Measurements from ENCODE around the gene CDKAL1. TPM values are rescaled to one million over a fixed set of nuclear protein-coding genes. Genes with fewer than 3 reads are reported as not detected.

The CDKAL1 gene
- total RNA-seq, 1 donor from 2014 or later = 13.4 TPM

DNA sequence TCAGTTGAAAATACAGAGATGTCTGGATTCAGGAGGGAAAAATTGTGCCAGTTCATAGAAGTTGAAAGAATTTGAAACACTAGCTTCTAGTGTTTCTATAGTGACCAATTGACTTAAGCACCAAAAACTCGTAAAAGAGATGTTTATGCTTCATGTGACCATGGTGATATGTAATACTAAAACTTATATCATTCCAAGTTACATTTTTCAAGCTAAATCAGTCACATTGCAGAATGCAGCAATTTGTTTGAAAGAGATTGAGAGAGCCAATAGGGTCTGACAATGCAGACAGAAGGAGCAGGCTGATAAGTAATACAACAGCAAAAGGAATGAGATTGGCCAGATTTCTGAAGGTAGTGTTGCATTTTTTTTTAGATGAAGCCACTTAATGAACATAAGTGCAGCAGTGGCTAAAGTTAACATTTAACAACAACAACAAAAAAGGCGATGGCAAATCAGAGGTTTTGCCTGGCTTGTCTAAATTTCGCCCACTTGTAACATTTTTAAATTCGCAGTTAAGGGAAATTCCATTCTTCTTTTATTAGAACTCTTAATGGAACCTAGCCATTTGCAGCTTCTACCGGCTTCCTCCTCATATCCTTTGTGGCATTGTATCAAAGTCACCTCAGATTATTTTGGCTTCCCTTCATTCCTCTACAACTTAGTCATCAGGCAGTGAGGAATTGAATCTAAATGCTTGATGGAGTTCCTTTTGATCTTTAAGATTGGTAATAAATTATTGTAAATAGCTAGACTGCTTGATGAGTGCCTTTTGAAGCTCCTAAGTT, 575.3 kb downstream of the CDKAL1 start:
- no peaks in the 10 kb centered on the region for H3K27me3 ChIP-seq (ENCODE audit: control insufficient read depth, insufficient read depth, low read length)
- FAIRE-seq (no peak), DNase-seq (ENCODE audit: low read depth) (peak; percentile 61)
- H3K4me3 ChIP-seq (ENCODE audit: low read depth, low read length) = no peak overlapping the region
- TF ChIP-seq, protein P1, sequence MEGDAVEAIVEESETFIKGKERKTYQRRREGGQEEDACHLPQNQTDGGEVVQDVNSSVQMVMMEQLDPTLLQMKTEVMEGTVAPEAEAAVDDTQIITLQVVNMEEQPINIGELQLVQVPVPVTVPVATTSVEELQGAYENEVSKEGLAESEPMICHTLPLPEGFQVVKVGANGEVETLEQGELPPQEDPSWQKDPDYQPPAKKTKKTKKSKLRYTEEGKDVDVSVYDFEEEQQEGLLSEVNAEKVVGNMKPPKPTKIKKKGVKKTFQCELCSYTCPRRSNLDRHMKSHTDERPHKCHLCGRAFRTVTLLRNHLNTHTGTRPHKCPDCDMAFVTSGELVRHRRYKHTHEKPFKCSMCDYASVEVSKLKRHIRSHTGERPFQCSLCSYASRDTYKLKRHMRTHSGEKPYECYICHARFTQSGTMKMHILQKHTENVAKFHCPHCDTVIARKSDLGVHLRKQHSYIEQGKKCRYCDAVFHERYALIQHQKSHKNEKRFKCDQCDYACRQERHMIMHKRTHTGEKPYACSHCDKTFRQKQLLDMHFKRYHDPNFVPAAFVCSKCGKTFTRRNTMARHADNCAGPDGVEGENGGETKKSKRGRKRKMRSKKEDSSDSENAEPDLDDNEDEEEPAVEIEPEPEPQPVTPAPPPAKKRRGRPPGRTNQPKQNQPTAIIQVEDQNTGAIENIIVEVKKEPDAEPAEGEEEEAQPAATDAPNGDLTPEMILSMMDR (IDR thresholded peaks at IDR 0.05; ENCODE audit: insufficient read depth, low read length, severe bottlenecking) = no peak
- H3K36me3 ChIP-seq (ENCODE audit: control insufficient read depth, insufficient read depth, low read length) = no peaks in the 10 kb centered on the region

DNA sequence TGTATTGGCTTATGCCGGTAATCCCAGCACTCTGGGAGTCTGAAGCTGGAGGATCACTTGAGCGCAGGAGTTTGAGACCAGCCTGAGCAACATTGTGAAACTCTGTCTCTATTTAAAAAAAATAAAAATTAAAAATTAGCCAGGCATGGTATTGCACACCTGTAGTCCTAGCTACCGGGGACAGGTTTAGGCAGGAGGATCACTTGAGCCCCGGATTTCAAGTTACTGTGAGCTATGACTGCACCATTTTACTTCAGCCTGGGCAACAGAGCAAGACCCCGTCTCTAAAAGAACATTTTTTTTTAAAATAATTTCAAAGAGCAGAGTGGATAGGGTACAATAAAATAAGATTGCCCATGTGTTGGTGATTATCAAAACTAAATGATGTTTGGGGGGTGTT, 576.4 kb downstream of the CDKAL1 start:
- FAIRE-seq (no peak), DNase-seq (ENCODE audit: low read depth) (no peak)
- no peak overlapping the region for H3K4me3 ChIP-seq (ENCODE audit: low read depth, low read length)
- H3K36me3 ChIP-seq (ENCODE audit: control insufficient read depth, insufficient read depth, low read length) = no peaks in the 10 kb centered on the region
- TF ChIP-seq, protein P1 (IDR thresholded peaks at IDR 0.05; ENCODE audit: insufficient read depth, low read length, severe bottlenecking) = no peak
- H3K27me3 ChIP-seq (ENCODE audit: control insufficient read depth, insufficient read depth, low read length) = no peaks in the 10 kb centered on the region

GRCh38 chr6:21111093-21111725, 577.0 kb downstream of the CDKAL1 start:
- DNase-seq (ENCODE audit: low read depth) = peak; percentile 48
- Histone ChIP-seq H3K4me3 (ENCODE audit: low read depth, low read length) (no peak overlapping the region), H3K36me3 (ENCODE audit: control insufficient read depth, insufficient read depth, low read length) (no peaks in the 10 kb centered on the region), H3K27me3 (ENCODE audit: control insufficient read depth, insufficient read depth, low read length) (no peaks in the 10 kb centered on the region)
- TF ChIP-seq, protein P1 (IDR thresholded peaks at IDR 0.05; ENCODE audit: insufficient read depth, low read length, severe bottlenecking) = no peak
- no peak for FAIRE-seq

- TF ChIP-seq, protein P1 (IDR thresholded peaks at IDR 0.05; ENCODE audit: insufficient read depth, low read length, severe bottlenecking) = no peak
- no peak for FAIRE-seq
- no peak for DNase-seq (ENCODE audit: low read depth)
- no peaks in the 10 kb centered on the region for H3K27me3 ChIP-seq (ENCODE audit: control insufficient read depth, insufficient read depth, low read length)
- no peak overlapping the region for H3K4me3 ChIP-seq (ENCODE audit: low read depth, low read length)
- no peaks in the 10 kb centered on the region for H3K36me3 ChIP-seq (ENCODE audit: control insufficient read depth, insufficient read depth, low read length)
These were observed 580.9 kb downstream of the CDKAL1 start for GRCh38 chr6:21115111-21115510.

DNA sequence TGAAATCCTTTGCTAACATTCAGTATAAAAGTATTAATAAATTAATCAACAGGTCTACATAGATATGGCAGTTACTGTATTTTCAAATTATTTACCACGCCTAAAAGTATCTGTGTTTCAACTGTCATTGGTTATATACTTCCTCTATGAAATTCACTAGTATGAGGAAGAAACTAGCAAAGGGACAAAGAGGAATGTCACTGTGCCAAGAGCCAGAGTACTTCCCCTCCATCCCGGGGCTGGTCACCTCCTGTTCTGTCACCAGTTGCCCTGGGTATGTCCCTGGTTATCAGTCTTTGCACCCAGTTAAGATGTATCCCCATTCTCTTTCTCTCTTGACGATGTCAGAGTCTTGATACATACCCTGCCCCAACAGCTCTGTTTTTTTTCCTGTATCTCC, 582.5 kb downstream of the CDKAL1 start:
- TF ChIP-seq, protein P1 (IDR thresholded peaks at IDR 0.05; ENCODE audit: insufficient read depth, low read length, severe bottlenecking) = no peak
- no peaks in the 10 kb centered on the region for H3K27me3 ChIP-seq (ENCODE audit: control insufficient read depth, insufficient read depth, low read length)
- FAIRE-seq = no peak

More for the DNA sequence above, 582.5 kb downstream of the CDKAL1 start:
- H3K4me3 ChIP-seq (ENCODE audit: low read depth, low read length) = no peak overlapping the region
- DNase-seq (ENCODE audit: low read depth) = no peak
- H3K36me3 ChIP-seq (ENCODE audit: control insufficient read depth, insufficient read depth, low read length) = no peaks in the 10 kb centered on the region
